Fibroblast of lung (primary cell): ENCODE measurements around the gene CDKAL1. TPM values are rescaled to one million over a fixed set of nuclear protein-coding genes. Genes with fewer than 3 reads are reported as not detected.

Source experiments
- DNase-seq, 2 donors: peaks; one replicate each; pipeline versions ENCODE4 v3.0.0 to v3.0.0-alpha.2; 2010; ENCODE audit warnings: low read depth in 2 of 2
- H2AFZ ChIP-seq: 2 replicates; pipeline ENCODE4 v1.5.1; 2012; ENCODE audit warnings: low read length, control low read depth, inconsistent platforms
- H3K27ac ChIP-seq: 2 replicates; pipeline ENCODE4 v1.5.1; 2011; ENCODE audit warnings: low read length, control low read depth; ENCODE audit not compliant: insufficient read depth
- H3K27me3 ChIP-seq: 2 replicates; pipeline ENCODE4 v1.5.1; 2011; ENCODE audit warnings: mild to moderate bottlenecking, low read length; ENCODE audit not compliant: control insufficient read depth, insufficient read depth
- H3K36me3 ChIP-seq: 2 replicates; pipeline ENCODE4 v1.5.1; 2011; ENCODE audit warnings: low read length; ENCODE audit not compliant: control insufficient read depth, insufficient read depth
- H3K4me1 ChIP-seq: 2 replicates; pipeline ENCODE4 v1.5.1; 2011; ENCODE audit warnings: low read length; ENCODE audit not compliant: control insufficient read depth, insufficient read depth; ENCODE audit errors: extremely low read depth
- H3K4me2 ChIP-seq: 2 replicates; pipeline ENCODE4 v1.5.1; 2011; ENCODE audit warnings: low read length, control low read depth; ENCODE audit not compliant: insufficient read depth; ENCODE audit errors: extremely low read depth
- H3K4me3 ChIP-seq, 4 experiments: fragments of 200-600 bp in 1 of 4; sonication (generic) in 1 of 4; replicated peaks in 1 of 4; 2 replicates each; pipeline ENCODE4 v1.5.1; 2011 to 2016; ENCODE audit warnings: low read length in 4 of 4, low read depth in 3 of 4, mild to moderate bottlenecking in 3 of 4, control low read depth in 2 of 4, inconsistent platforms in 1 of 4, mixed read lengths in 1 of 4; ENCODE audit not compliant: insufficient read depth in 1 of 4; ENCODE audit errors: control extremely low read depth in 1 of 4
- H3K79me2 ChIP-seq: 2 replicates; pipeline ENCODE4 v1.5.1; 2012; ENCODE audit warnings: mild to moderate bottlenecking, low read length, inconsistent platforms; ENCODE audit not compliant: control insufficient read depth, insufficient read depth
- H3K9ac ChIP-seq: 2 replicates; pipeline ENCODE4 v1.5.1; 2011; ENCODE audit warnings: mild to moderate bottlenecking, low read length, control low read depth; ENCODE audit not compliant: insufficient read depth
- H3K9me3 ChIP-seq: 2 replicates; pipeline ENCODE4 v1.5.1; 2012; ENCODE audit warnings: low read depth, low read length; ENCODE audit not compliant: control insufficient read depth, insufficient read depth
- H4K20me1 ChIP-seq: 2 replicates; pipeline ENCODE4 v1.5.1; 2011; ENCODE audit warnings: low read length; ENCODE audit not compliant: control insufficient read depth, insufficient read depth; ENCODE audit errors: extremely low read depth
- CTCF ChIP-seq, 2 donors: IDR thresholded peaks in 1 of 2; conservative IDR thresholded peaks in 1 of 2; 1 replicate in 1 of 2; 2 replicates in 1 of 2; pipeline ENCODE4 v1.5.1; 2011 to 2012; ENCODE audit warnings: low read length in 2 of 2, control low read depth in 1 of 2, inconsistent platforms in 1 of 2, low read depth in 1 of 2, mild to moderate bottlenecking in 1 of 2
- EZH2 ChIP-seq: IDR thresholded peaks from 2 replicates; pipeline ENCODE4 v1.5.1; 2012; ENCODE audit warnings: low read length, control low read depth, mild to moderate bottlenecking; ENCODE audit errors: missing control alignments
- polyA plus RNA-seq, 2 donors: library from polyadenylated mRNA; depleted of rRNA in 1 of 2; stranded (reverse) in 1 of 2; unstranded in 1 of 2; fragments of >200 nt; gene quantifications; 2 replicates each; pipeline ENCODE4 v1.2.1, GENCODE V29; 2011 to 2012; ENCODE audit warnings: missing spikeins in 1 of 2
- total RNA-seq: library from RNA; depleted of rRNA; stranded (reverse); fragments of >200 nt; gene quantifications from 2 replicates; pipeline ENCODE4 v1.2.1, GENCODE V29; 2014

The CDKAL1 gene
- total and polyA plus RNA-seq, 2 donors (not counting 1 experiment from before 2014, with no cell fraction given), result 7.4 to 15.0 TPM

GRCh38 chr6:21107796-21108195 is 573.5 kb downstream of the CDKAL1 start:
- no peak overlapping the region for H3K4me3 ChIP-seq
- H3K9ac ChIP-seq, result no peak overlapping the region
- H3K9me3 ChIP-seq, result no peaks in the 10 kb centered on the region
- no peak for DNase-seq
- no peaks in the 10 kb centered on the region for H3K36me3 ChIP-seq
- H3K27me3 ChIP-seq, result no peaks in the 10 kb centered on the region
- TF ChIP-seq EZH2 (no peak), CTCF (conservative IDR thresholded peaks at IDR 0.05 in 1 of 2, IDR thresholded peaks at IDR 0.05 in 1 of 2; ENCODE audit: low read depth in 1 of 2, low read length in 2 of 2) (no peak)
- H3K4me1 ChIP-seq, result peaks cover 9% of the 10 kb centered on the region
- H4K20me1 ChIP-seq, result no peaks in the 10 kb centered on the region
- no peak overlapping the region for H3K4me2 ChIP-seq
- H3K27ac ChIP-seq, result no peak overlapping the region
- no peaks in the 10 kb centered on the region for H3K79me2 ChIP-seq
- no peak overlapping the region for H2AFZ ChIP-seq

GRCh38 chr6:21109391-21110178 is 575.3 kb downstream of the CDKAL1 start:
- H3K79me2 ChIP-seq, result no peaks in the 10 kb centered on the region
- H3K4me3 ChIP-seq, result no peak overlapping the region
- DNase-seq, result peak; percentile 57 to 94
- no peak overlapping the region for H2AFZ ChIP-seq
- no peaks in the 10 kb centered on the region for H4K20me1 ChIP-seq
- H3K27ac ChIP-seq, result peak overlapping the region; percentile 5
- H3K9me3 ChIP-seq, result no peaks in the 10 kb centered on the region
- H3K36me3 ChIP-seq, result no peaks in the 10 kb centered on the region
- H3K27me3 ChIP-seq, result no peaks in the 10 kb centered on the region
- H3K4me2 ChIP-seq, result peak overlapping the region; percentile 78
- peaks cover 9% of the 10 kb centered on the region for H3K4me1 ChIP-seq
- no peak for TF ChIP-seq CTCF (conservative IDR thresholded peaks at IDR 0.05 in 1 of 2, IDR thresholded peaks at IDR 0.05 in 1 of 2; ENCODE audit: low read depth in 1 of 2, low read length in 2 of 2)
- no peak for TF ChIP-seq EZH2
- H3K9ac ChIP-seq, result no peak overlapping the region

GRCh38 chr6:21110684-21111083 is 576.4 kb downstream of the CDKAL1 start:
- TF ChIP-seq EZH2, result no peak
- no peak for TF ChIP-seq CTCF (conservative IDR thresholded peaks at IDR 0.05 in 1 of 2, IDR thresholded peaks at IDR 0.05 in 1 of 2; ENCODE audit: low read depth in 1 of 2, low read length in 2 of 2)
- no peak overlapping the region for H3K27ac ChIP-seq
- H3K9me3 ChIP-seq, result no peaks in the 10 kb centered on the region
- no peak overlapping the region for H3K4me2 ChIP-seq
- peaks cover 9% of the 10 kb centered on the region for H3K4me1 ChIP-seq
- no peak overlapping the region for H3K4me3 ChIP-seq
- no peak overlapping the region for H3K9ac ChIP-seq
- no peak for DNase-seq
- H4K20me1 ChIP-seq, result no peaks in the 10 kb centered on the region
- H3K79me2 ChIP-seq, result no peaks in the 10 kb centered on the region
- no peaks in the 10 kb centered on the region for H3K27me3 ChIP-seq
- H2AFZ ChIP-seq, result no peak overlapping the region
- H3K36me3 ChIP-seq, result no peaks in the 10 kb centered on the region
